Glutamatergic neuron (in vitro differentiated cells): ENCODE data around the gene IL16. TPM values are rescaled to one million over a fixed set of nuclear protein-coding genes. Genes with fewer than 3 reads are reported as not detected.
"Not testable (repeated sequence)": the region's sequence is repeated elsewhere in the genome, so short reads cannot be mapped to it uniquely, and the experiment has no call there.

Experiments used
- DNase-seq: peaks from one replicate; pipeline ENCODE4 v3.0.0; 2022
- H3K27ac Mint-ChIP-seq: one replicate; pipeline ENCODE4 v1.8.0; 2020; ENCODE audit warnings: mild to moderate bottlenecking, mixed read lengths, inconsistent platforms; ENCODE audit not compliant: unreplicated experiment
- H3K27me3 Mint-ChIP-seq: one replicate; pipeline ENCODE4 v1.8.0; 2020; ENCODE audit warnings: mild to moderate bottlenecking, moderate library complexity, mixed read lengths, inconsistent platforms; ENCODE audit not compliant: unreplicated experiment
- H3K36me3 Mint-ChIP-seq: one replicate; pipeline ENCODE4 v1.8.0; 2020; ENCODE audit warnings: mild to moderate bottlenecking, mixed read lengths, inconsistent platforms; ENCODE audit not compliant: unreplicated experiment
- H3K4me1 Mint-ChIP-seq: one replicate; pipeline ENCODE4 v1.8.0; 2020; ENCODE audit warnings: mild to moderate bottlenecking, low read depth, mixed read lengths, inconsistent platforms; ENCODE audit not compliant: unreplicated experiment
- H3K4me3 Mint-ChIP-seq: one replicate; pipeline ENCODE4 v1.8.0; 2020; ENCODE audit warnings: mild to moderate bottlenecking, mixed read lengths, inconsistent platforms; ENCODE audit not compliant: unreplicated experiment
- H3K9me3 Mint-ChIP-seq: one replicate; pipeline ENCODE4 v1.8.0; 2020; ENCODE audit warnings: mild to moderate bottlenecking, moderate library complexity, mixed read lengths, inconsistent platforms; ENCODE audit not compliant: unreplicated experiment
- total RNA-seq: library from RNA; stranded (reverse); fragmentation: NEBNext Ultra II Directional; extraction: Animal tissue kit (Norgen Biotek cat#: 25700); gene quantifications from one replicate; pipeline ENCODE4 v1.2.1, GENCODE V29; 2021; ENCODE audit not compliant: unreplicated experiment
- TF ChIP-seq, protein P1 (sequence below): fragments of 200-600 bp; sonication (generic); IDR thresholded peaks from one replicate; pipeline ENCODE4 v1.5.0; 2021; ENCODE audit not compliant: partially characterized antibody, unreplicated experiment

Gene IL16
- total RNA-seq, 1 donor from 2014 or later: 0.27 TPM

DNA sequence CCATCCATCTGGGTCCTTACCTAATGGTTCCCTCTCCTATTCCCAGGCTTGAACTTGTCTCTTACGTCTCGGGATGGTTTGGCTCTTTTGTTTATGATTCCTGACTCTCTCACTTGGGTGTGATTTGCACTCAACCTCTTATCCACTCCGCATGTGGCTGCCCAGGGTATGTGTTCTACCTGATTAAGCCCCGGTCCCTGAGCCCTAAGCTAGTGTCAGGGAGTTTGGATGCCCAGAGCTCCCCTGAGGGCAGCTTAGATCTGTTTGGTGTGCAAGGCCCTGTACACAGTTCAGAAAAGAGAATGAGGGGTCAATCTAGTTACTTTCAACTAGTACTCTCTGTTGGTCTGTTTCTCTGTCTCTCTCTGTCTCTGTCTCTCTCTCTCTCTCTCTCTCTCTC lies 143.2 kb downstream of the IL16 start:
- Mint-ChIP-seq H3K9me3 (peaks cover 2% of the 10 kb centered on the region), H3K4me1 (peaks cover 8% of the 10 kb centered on the region), H3K4me3 (no peak overlapping the region), H3K27ac (no peak overlapping the region), H3K36me3 (no peaks in the 10 kb centered on the region), H3K27me3 (peaks cover 2% of the 10 kb centered on the region)
- TF ChIP-seq, protein P1, sequence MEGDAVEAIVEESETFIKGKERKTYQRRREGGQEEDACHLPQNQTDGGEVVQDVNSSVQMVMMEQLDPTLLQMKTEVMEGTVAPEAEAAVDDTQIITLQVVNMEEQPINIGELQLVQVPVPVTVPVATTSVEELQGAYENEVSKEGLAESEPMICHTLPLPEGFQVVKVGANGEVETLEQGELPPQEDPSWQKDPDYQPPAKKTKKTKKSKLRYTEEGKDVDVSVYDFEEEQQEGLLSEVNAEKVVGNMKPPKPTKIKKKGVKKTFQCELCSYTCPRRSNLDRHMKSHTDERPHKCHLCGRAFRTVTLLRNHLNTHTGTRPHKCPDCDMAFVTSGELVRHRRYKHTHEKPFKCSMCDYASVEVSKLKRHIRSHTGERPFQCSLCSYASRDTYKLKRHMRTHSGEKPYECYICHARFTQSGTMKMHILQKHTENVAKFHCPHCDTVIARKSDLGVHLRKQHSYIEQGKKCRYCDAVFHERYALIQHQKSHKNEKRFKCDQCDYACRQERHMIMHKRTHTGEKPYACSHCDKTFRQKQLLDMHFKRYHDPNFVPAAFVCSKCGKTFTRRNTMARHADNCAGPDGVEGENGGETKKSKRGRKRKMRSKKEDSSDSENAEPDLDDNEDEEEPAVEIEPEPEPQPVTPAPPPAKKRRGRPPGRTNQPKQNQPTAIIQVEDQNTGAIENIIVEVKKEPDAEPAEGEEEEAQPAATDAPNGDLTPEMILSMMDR: no peak
- no peak for DNase-seq

GRCh38 chr15:81341351-81341750 lies 144.7 kb downstream of the IL16 start:
- TF ChIP-seq, protein P1: no peak
- Mint-ChIP-seq H3K36me3 (no peaks in the 10 kb centered on the region), H3K9me3 (peaks cover 4% of the 10 kb centered on the region), H3K27ac (no peak overlapping the region), H3K4me1 (no peaks in the 10 kb centered on the region), H3K4me3 (no peak overlapping the region), H3K27me3 (peaks cover 2% of the 10 kb centered on the region)
- DNase-seq: no peak

DNA sequence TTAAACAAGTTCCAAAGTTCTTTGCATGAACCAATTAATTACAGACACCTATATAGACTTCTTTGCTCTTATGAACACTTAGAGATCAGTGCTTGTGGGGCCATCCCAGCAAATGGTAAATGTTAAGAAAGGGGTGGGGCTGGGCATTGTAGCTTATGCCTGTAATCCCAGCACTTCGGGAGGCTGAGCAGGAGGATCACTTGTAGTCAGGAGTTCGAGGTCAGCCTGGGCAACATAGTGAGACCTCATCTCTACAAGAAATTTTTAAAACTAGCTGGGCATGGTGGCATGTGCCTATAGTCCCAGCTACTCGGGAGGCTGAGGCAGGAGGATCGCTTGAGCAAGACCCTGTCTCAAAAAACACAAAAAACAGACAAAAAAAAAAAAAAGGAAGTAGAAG lies 146.7 kb downstream of the IL16 start:
- TF ChIP-seq, protein P1: no peak
- DNase-seq: no peak
- H3K9me3 Mint-ChIP-seq: peaks cover 4% of the 10 kb centered on the region
- H3K4me3 Mint-ChIP-seq: no peak overlapping the region
- H3K27ac Mint-ChIP-seq: no peak overlapping the region
- H3K36me3 Mint-ChIP-seq: no peaks in the 10 kb centered on the region
- H3K4me1 Mint-ChIP-seq: no peaks in the 10 kb centered on the region
- H3K27me3 Mint-ChIP-seq: peaks cover 2% of the 10 kb centered on the region

DNA sequence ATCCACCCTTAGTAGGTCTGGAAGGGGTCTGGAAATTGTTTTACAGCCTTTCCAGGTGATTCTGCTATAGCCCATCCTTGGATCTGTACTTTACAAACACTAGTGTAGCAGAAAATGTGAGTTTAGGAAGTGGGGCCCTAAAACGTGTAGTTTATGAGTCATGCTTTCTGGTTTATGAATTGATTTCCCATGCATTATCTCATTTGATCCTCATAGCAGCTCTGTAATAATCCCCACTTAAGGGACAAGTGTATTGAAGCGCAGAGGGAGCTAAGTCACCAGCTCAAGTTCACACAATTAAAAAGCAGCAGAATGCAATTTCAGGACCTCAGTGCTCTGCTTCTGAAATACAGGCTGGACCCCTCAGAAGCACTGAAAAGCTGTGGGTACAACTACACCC lies 149.9 kb downstream of the IL16 start:
- H3K36me3 Mint-ChIP-seq: no peaks in the 10 kb centered on the region
- no peak for DNase-seq
- no peaks in the 10 kb centered on the region for H3K27me3 Mint-ChIP-seq
- TF ChIP-seq, protein P1: no peak
- H3K9me3 Mint-ChIP-seq: peaks cover 1% of the 10 kb centered on the region
- H3K4me3 Mint-ChIP-seq: no peak overlapping the region
- no peak overlapping the region for H3K27ac Mint-ChIP-seq
- peaks cover 1% of the 10 kb centered on the region for H3K4me1 Mint-ChIP-seq

DNA sequence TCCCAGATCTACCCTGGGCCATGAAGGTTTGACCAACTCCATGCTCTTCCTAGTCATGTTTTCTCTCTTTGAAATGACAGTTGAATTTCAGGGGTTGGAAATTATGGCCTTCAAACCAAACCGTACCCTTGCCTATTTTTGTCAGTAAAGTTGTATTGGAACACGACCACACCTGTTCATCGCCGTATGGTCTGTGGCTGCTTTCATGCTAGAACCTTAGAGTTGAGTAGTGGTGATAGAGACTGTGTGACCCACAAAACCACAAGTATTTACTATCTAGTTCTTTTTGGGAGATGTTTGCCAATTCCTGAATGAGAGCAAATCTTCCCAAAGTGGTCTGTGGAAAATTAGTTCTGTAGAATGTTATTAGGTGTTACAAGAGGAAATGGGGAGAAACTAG lies 151.2 kb downstream of the IL16 start:
- TF ChIP-seq, protein P1: no peak
- Mint-ChIP-seq H3K27ac (no peak overlapping the region), H3K27me3 (peaks cover 2% of the 10 kb centered on the region), H3K4me3 (no peak overlapping the region), H3K9me3 (peaks cover 1% of the 10 kb centered on the region), H3K4me1 (peaks cover 5% of the 10 kb centered on the region), H3K36me3 (no peaks in the 10 kb centered on the region)
- no peak for DNase-seq

GRCh38 chr15:81348691-81349090 lies 152.0 kb downstream of the IL16 start:
- not testable (repeated sequence) for H3K36me3 Mint-ChIP-seq, H3K9me3 Mint-ChIP-seq, H3K4me1 Mint-ChIP-seq, H3K27ac Mint-ChIP-seq, H3K4me3 Mint-ChIP-seq, H3K27me3 Mint-ChIP-seq, DNase-seq
